ENCODE data around the gene KLK4.
A peak's percentile ranks its signal among the peaks of the same experiment; 100 is the strongest.
"Not testable (repeated sequence)": the region's sequence is repeated elsewhere in the genome, so short reads cannot be mapped to it uniquely, and the experiment has no call there.

Gene KLK4

GRCh38 chr19:50912727-50913716, 1.8 kb upstream of the KLK4 start:
- no peak for DNase-seq

- no peak for DNase-seq
Measured at GRCh38 chr19:50912102-50912599, 956 bp upstream of the KLK4 start.

- no peak for DNase-seq
Measured at GRCh38 chr19:50910722-50911121, 473 bp downstream of the KLK4 start.

GRCh38 chr19:50909240-50910070, 1.7 kb downstream of the KLK4 start:
- DNase-seq: no peak

GRCh38 chr19:50908336-50908735, 2.9 kb downstream of the KLK4 start:
- no peak for DNase-seq

GRCh38 chr19:50906217-50906616, 5.0 kb downstream of the KLK4 start:
- DNase-seq: no peak

- DNase-seq: no peak
Measured at GRCh38 chr19:50902640-50903039, 8.6 kb downstream of the KLK4 start.

- DNase-seq: no peak
Measured at GRCh38 chr19:50899569-50899968, 11.6 kb downstream of the KLK4 start.

- DNase-seq: no peak
Measured at GRCh38 chr19:50898018-50898417, 13.2 kb downstream of the KLK4 start.

- DNase-seq: no peak
Measured at GRCh38 chr19:50897612-50898011, 13.6 kb downstream of the KLK4 start.

- no peak for DNase-seq
Measured at GRCh38 chr19:50897191-50897607, 14.0 kb downstream of the KLK4 start.

- peak; percentile 44 for DNase-seq
Measured at GRCh38 chr19:50896591-50897190, 14.5 kb downstream of the KLK4 start.

GRCh38 chr19:50896089-50896590, 15.1 kb downstream of the KLK4 start:
- not testable (repeated sequence) for DNase-seq

- no peak for DNase-seq
Measured at GRCh38 chr19:50894478-50895356, 16.5 kb downstream of the KLK4 start.

GRCh38 chr19:50893047-50893736, 18.0 kb downstream of the KLK4 start:
- DNase-seq: no peak

- DNase-seq: no peak
Measured at GRCh38 chr19:50891253-50891625, 20.0 kb downstream of the KLK4 start.

GRCh38 chr19:50890422-50891252, 20.6 kb downstream of the KLK4 start:
- peak; percentile 13 for DNase-seq

GRCh38 chr19:50889638-50890037, 21.6 kb downstream of the KLK4 start:
- DNase-seq: no peak

GRCh38 chr19:50882188-50882587, 29.0 kb downstream of the KLK4 start:
- DNase-seq: no peak

GRCh38 chr19:50880241-50880640, 31.0 kb downstream of the KLK4 start:
- no peak for DNase-seq

Measured in HCEC 1CT (cell line).